HepG2 (cell line): ENCODE data around the gene GRIN2D. TPM values are rescaled to one million over a fixed set of nuclear protein-coding genes. Genes with fewer than 3 reads are reported as not detected.

Experiments
- ATAC-seq: fragments of 200-7000 bp; cut with Tn5 transposase; 3 replicates; pipeline ENCODE4 v1.9.1; 2020; ENCODE audit warnings: mild to moderate bottlenecking, moderate library complexity
- BruUV-seq: library from RNA; stranded (reverse); fragments of 400-500 nt; replicated peaks from 2 replicates; lab custom pipeline; 2021; lab: Mats Ljungman, UMichigan
- CTCF ChIA-PET: fragments of 300-600 bp; formaldehyde crosslinking; extraction: SDS; loops from one replicate; lab custom pipeline; 2021; ENCODE audit warnings: low total read pairs, inconsistent platforms, low intra/inter-chr PET ratio; lab: Yijun Ruan, JAX
- POLR2A ChIA-PET: fragments of 350-600 bp; sonication (Branson Sonifier 250); formaldehyde crosslinking; loops from one replicate; lab custom pipeline; 2020; ENCODE audit warnings: antibody characterized with exemption, inconsistent platforms; lab: Yijun Ruan, JAX
- DNase-seq: peaks from one replicate; pipeline ENCODE4 v3.0.0-alpha.2; 2015; ENCODE audit warnings: low spot score
- FAIRE-seq: peaks from 3 replicates; lab custom pipeline; 2011; peaks lifted over from hg19 to GRCh38; lab: Jason Lieb, UNC
- H2AFZ ChIP-seq: one replicate; pipeline ENCODE4 v1.6.1; 2011; ENCODE audit warnings: low read length, inconsistent platforms
- H3K27ac ChIP-seq: fragments of 300-600 bp; 3 replicates; pipeline ENCODE4 v1.8.0; 2011; ENCODE audit warnings: mixed run types, mild to moderate bottlenecking, mixed read lengths, low read length, inconsistent platforms; ENCODE audit not compliant: insufficient read depth; ENCODE audit errors: extremely low read length
- H3K27me3 ChIP-seq, 2 experiments: fragments of 200-600 bp in 1 of 2; 2 replicates in 1 of 2; 3 replicates in 1 of 2; pipeline versions ENCODE4 v1.6.0 to v1.8.0; 2011; ENCODE audit warnings: low read length in 2 of 2, mild to moderate bottlenecking in 2 of 2, moderate library complexity in 2 of 2, inconsistent platforms in 1 of 2; ENCODE audit not compliant: insufficient read depth in 2 of 2, control insufficient read depth in 1 of 2
- H3K36me3 ChIP-seq, 2 experiments: fragments of 200-600 bp in 1 of 2; replicated peaks in 1 of 2; 2 replicates in 1 of 2; 3 replicates in 1 of 2; pipeline versions ENCODE4 v1.5.1 to v1.8.0; 2011; ENCODE audit warnings: low read length in 2 of 2, inconsistent platforms in 1 of 2; ENCODE audit not compliant: insufficient read depth in 2 of 2, control insufficient read depth in 1 of 2
- H3K4me1 ChIP-seq: 2 replicates; pipeline ENCODE4 v1.5.1; 2012; ENCODE audit warnings: low read length, inconsistent platforms; ENCODE audit not compliant: insufficient read depth
- H3K4me2 ChIP-seq: 2 replicates; pipeline ENCODE4 v1.6.0; 2011; ENCODE audit warnings: low read depth, low read length, inconsistent platforms
- H3K4me3 ChIP-seq, 3 experiments: fragments of 200-600 bp in 1 of 3; sonication (generic), shearing (Covaris generic) in 1 of 3; replicated peaks in 1 of 3; 2 replicates each; pipeline ENCODE4 v1.5.1; 2011 to 2016; ENCODE audit warnings: low read length in 3 of 3, inconsistent platforms in 2 of 3, low read depth in 2 of 3, mild to moderate bottlenecking in 2 of 3, control low read depth in 1 of 3, mixed read lengths in 1 of 3; ENCODE audit not compliant: insufficient read depth in 1 of 3
- H3K79me2 ChIP-seq: one replicate; pipeline ENCODE4 v1.6.1; 2011; ENCODE audit warnings: low read length, inconsistent platforms; ENCODE audit not compliant: insufficient read depth
- H3K9ac ChIP-seq: 2 replicates; pipeline ENCODE4 v1.6.0; 2011; ENCODE audit warnings: mild to moderate bottlenecking, low read depth, low read length, inconsistent platforms; ENCODE audit not compliant: insufficient read depth
- H3K9me3 ChIP-seq: 2 replicates; pipeline ENCODE4 v1.5.1; 2012; ENCODE audit warnings: mild to moderate bottlenecking, low read length
- H4K20me1 ChIP-seq: 2 replicates; pipeline ENCODE4 v1.6.0; 2011; ENCODE audit warnings: inconsistent platforms, mild to moderate bottlenecking, low read length, moderate library complexity; ENCODE audit not compliant: insufficient read depth
- FLYWCH1 ChIP-seq: sonication (generic); formaldehyde crosslinking; IDR thresholded peaks from 2 replicates; pipeline ENCODE4 v1.8.1; 2023; ENCODE audit warnings: mild to moderate bottlenecking, missing genetic modification reagents
- FOXK2 ChIP-seq: fragments of 450-650 bp; IDR thresholded peaks from 2 replicates; pipeline ENCODE4 v1.6.1; 2016
- HDAC2 ChIP-seq: sonication (generic); formaldehyde crosslinking; IDR thresholded peaks from 2 replicates; pipeline ENCODE4 v1.4.0; 2020; ENCODE audit warnings: missing genetic modification reagents
- IKZF4 ChIP-seq: sonication (generic); formaldehyde crosslinking; IDR thresholded peaks from 2 replicates; pipeline ENCODE4 v1.5.1; 2020; ENCODE audit warnings: borderline replicate concordance, mild to moderate bottlenecking, low read depth, missing genetic modification reagents; ENCODE audit errors: not compliant biosample characterization
- ISX ChIP-seq: sonication (generic); formaldehyde crosslinking; conservative IDR thresholded peaks from 2 replicates; pipeline ENCODE4 v1.5.0; 2020; ENCODE audit warnings: missing genetic modification reagents
- JDP2 ChIP-seq: sonication (generic); formaldehyde crosslinking; IDR thresholded peaks from 2 replicates; pipeline ENCODE4 v1.8.1; 2022; ENCODE audit warnings: missing genetic modification reagents, borderline replicate concordance
- PHB2 ChIP-seq: fragments of 450-650 bp; IDR thresholded peaks from 2 replicates; pipeline ENCODE4 v1.6.1; 2018; ENCODE audit not compliant: partially characterized antibody
- ZEB1 ChIP-seq: IDR thresholded peaks from 2 replicates; pipeline ENCODE4 v1.6.1; 2012; ENCODE audit warnings: mild to moderate bottlenecking, low read depth, inconsistent platforms; ENCODE audit not compliant: insufficient replicate concordance
- ZNF234 ChIP-seq: sonication (generic); formaldehyde crosslinking; conservative IDR thresholded peaks from 2 replicates; pipeline ENCODE4 v1.5.1; 2020; ENCODE audit warnings: mild to moderate bottlenecking, missing genetic modification reagents
- ZNF235 ChIP-seq: sonication (generic); formaldehyde crosslinking; IDR thresholded peaks from 2 replicates; pipeline ENCODE4 v1.8.1; 2023; ENCODE audit warnings: mild to moderate bottlenecking, missing genetic modification reagents, borderline replicate concordance
- ZNF251 ChIP-seq: sonication (generic); formaldehyde crosslinking; IDR thresholded peaks from 2 replicates; pipeline ENCODE4 v1.9.0; 2021; ENCODE audit warnings: mild to moderate bottlenecking, missing genetic modification reagents
- ZNF33B ChIP-seq: sonication (generic); formaldehyde crosslinking; IDR thresholded peaks from 2 replicates; pipeline ENCODE4 v1.5.1; 2020; ENCODE audit warnings: mild to moderate bottlenecking, missing genetic modification reagents
- ZNF569 ChIP-seq: sonication (generic); formaldehyde crosslinking; IDR thresholded peaks from 2 replicates; pipeline ENCODE4 v1.5.0; 2020; ENCODE audit warnings: mild to moderate bottlenecking, missing genetic modification reagents, moderate library complexity, borderline replicate concordance
- ZNF746 ChIP-seq: sonication (generic); formaldehyde crosslinking; IDR thresholded peaks from 2 replicates; pipeline ENCODE4 v1.8.0; 2022; ENCODE audit warnings: mild to moderate bottlenecking, missing genetic modification reagents
- ZSCAN30 ChIP-seq: sonication (generic); formaldehyde crosslinking; IDR thresholded peaks from 2 replicates; pipeline ENCODE4 v1.5.0; 2020; ENCODE audit warnings: mild to moderate bottlenecking, missing genetic modification reagents
- WGBS: methylation state at CpG from one replicate; pipeline ENCODE4 v1.1.6; 2017; ENCODE audit warnings: low lambda C conversion rate; 5-methylcytosine and 5-hydroxymethylcytosine counted together
- in situ Hi-C: cut with HindIII; loops from 2 replicates; pipeline ENCODE4 v1.10.0; 2017; ENCODE audit warnings: low pct_unique_long_range_greater_than_20kb; ENCODE audit not compliant: extremely low pct_ligation_motif_present
- intact Hi-C: fragments of 100-400 bp; cut with micrococcal nuclease; formaldehyde crosslinking; loops from one replicate; pipeline ENCODE4 v1.10.0; 2022; ENCODE audit not compliant: unreplicated experiment
- polyA plus RNA-seq, 8 experiments: library from polyadenylated mRNA; depleted of rRNA in 3 of 8; stranded (reverse) in 7 of 8; unstranded in 1 of 8; fragments of >200 nt; fragmentation: Illumina TruSeq in 4 of 8; extraction: Trizol in 4 of 8; gene quantifications; 2 replicates each; pipeline versions ENCODE4 v1.2.1 to v1.2.3, GENCODE V29; 2011 to 2016; ENCODE audit warnings: low read depth in 4 of 8, missing spikeins in 1 of 8, mixed read lengths in 1 of 8; ENCODE audit not compliant: insufficient read depth in 1 of 8
- total RNA-seq, 5 experiments: library from RNA; depleted of rRNA; stranded (reverse); fragments of >200 nt; fragmentation: Illumina TruSeq; extraction: Trizol; gene quantifications; 2 replicates each; pipeline ENCODE4 v1.2.3, GENCODE V29; 2016; ENCODE audit warnings: low read depth in 1 of 5
- TF ChIP-seq, protein P1 (sequence below): fragments of 450-650 bp; IDR thresholded peaks from 2 replicates; pipeline ENCODE4 v1.6.1; 2017
- TF ChIP-seq, protein P2 (sequence below): sonication (generic); formaldehyde crosslinking; conservative IDR thresholded peaks from 2 replicates; pipeline ENCODE4 v1.8.1; 2023; ENCODE audit warnings: missing genetic modification reagents
- TF ChIP-seq, protein P3 (sequence below), 2 experiments: sonication (generic) in 1 of 2; formaldehyde crosslinking in 1 of 2; IDR thresholded peaks; 2 replicates each; pipeline versions ENCODE4 v1.5.1 to v1.6.1; 2011 to 2020; ENCODE audit warnings: borderline replicate concordance in 1 of 2, low read depth in 1 of 2, low read length in 1 of 2, mild to moderate bottlenecking in 1 of 2, missing genetic modification reagents in 1 of 2, moderate library complexity in 1 of 2

Gene GRIN2D
- total and polyA plus RNA-seq, 2 of the 13 experiments (the other 11 are each of a cell fraction or from before 2014, with no cell fraction given): 0.02 to 0.13 TPM

DNA sequence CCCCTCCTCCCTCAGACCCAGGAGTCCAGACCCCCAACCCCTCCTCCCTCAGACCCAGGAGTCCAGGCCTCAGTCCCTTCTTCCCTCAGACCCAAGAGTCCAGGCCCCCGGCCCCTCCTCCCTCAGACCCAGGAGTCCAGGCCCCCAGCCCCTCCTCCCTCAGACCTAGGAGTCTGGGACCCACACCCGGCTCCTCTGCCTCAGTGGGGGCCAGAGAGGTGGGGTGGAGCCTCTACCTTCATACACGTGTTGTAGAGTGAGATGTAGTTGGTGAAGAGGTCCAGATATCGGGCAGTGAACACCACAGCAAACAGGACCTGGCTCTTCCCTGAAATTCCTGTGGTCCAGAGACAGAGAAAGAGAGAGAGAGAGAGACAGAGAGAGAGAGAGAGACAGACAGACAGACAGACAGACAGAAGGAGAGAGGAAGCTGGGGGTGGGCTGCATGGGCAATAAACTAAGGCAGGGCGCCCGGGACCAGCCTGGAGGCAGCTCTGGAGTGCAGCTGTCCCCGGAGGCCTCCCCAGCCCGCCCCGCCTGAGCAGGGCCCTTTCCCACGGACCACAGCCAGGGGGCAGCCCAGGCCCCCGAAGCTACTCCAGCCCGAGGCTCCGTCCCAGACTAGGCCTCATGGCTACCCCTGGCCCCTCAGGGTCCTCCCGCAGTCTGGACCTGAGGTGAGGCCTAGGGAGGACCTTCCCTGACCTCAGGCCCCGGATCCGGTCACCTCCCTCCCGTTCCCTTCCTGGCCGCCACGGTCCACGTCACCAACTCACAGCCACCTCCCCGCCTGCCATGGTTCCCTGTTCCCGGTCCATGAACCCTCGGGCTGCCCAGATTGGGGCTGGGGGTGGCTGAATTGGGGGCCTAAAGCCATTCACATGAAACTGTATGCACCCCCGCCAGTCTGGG lies 3.0 kb upstream of the GRIN2D start:
- Histone ChIP-seq H4K20me1 (peaks cover 4% of the 10 kb centered on the region; the same call in 1 of the 2 replicates), H3K36me3 (peaks cover 8 to 34% of the 10 kb centered on the region in 2 experiments), H3K4me2 (peak overlapping the region; percentile 84), H3K9ac (peak overlapping the region; percentile 99), H3K9me3 (no peaks in the 10 kb centered on the region), H3K27ac (peak overlapping the region; percentile 83), H3K4me1 (peaks cover 63% of the 10 kb centered on the region), H3K27me3 (peaks cover 10 to 28% of the 10 kb centered on the region in 2 experiments; a peak in 4 of 5 replicates), H3K79me2 (peaks cover 16% of the 10 kb centered on the region), H3K4me3 (peak overlapping the region; percentile 93 to 99 (median 99)), H2AFZ (no peak overlapping the region)
- ChIA-PET POLR2A (interaction anchor here (1.0 to 3.0 kb wide), 10 partner anchors 10 to 218 kb away, joined by 3 to 44 read pairs (median 7); partner anchors contain the start of genes EMP3, GRWD1, SYNGR4 and TMEM143), CTCF (interaction anchor here (1.4 kb wide), 1 partner anchor 70 kb away, joined by 9 read pairs; no protein-coding TSS in a partner anchor)
- DNase-seq (peak; percentile 44), ATAC-seq (peak; percentile 67), FAIRE-seq (no peak)
- intact Hi-C loops (loop anchor here (5.0 kb wide), 2 partner anchors 38 to 68 kb away; a partner anchor contains a TSS), in situ Hi-C loops (loop anchor here (5.0 kb wide), 2 partner anchors 38 to 73 kb away; no protein-coding TSS in a partner anchor)
- no TSS peak for BruUV-seq
- WGBS: under 1% methylated on average over 17 of the region's 24 CpGs
- TF ChIP-seq ZNF569: no peak
- TF ChIP-seq ZEB1: no peak
- no peak for TF ChIP-seq ZNF235 (CRISPR knock-in tag)
- TF ChIP-seq FLYWCH1: peak; percentile 17; the same call in 1 of the 2 replicates
- TF ChIP-seq, protein P1, sequence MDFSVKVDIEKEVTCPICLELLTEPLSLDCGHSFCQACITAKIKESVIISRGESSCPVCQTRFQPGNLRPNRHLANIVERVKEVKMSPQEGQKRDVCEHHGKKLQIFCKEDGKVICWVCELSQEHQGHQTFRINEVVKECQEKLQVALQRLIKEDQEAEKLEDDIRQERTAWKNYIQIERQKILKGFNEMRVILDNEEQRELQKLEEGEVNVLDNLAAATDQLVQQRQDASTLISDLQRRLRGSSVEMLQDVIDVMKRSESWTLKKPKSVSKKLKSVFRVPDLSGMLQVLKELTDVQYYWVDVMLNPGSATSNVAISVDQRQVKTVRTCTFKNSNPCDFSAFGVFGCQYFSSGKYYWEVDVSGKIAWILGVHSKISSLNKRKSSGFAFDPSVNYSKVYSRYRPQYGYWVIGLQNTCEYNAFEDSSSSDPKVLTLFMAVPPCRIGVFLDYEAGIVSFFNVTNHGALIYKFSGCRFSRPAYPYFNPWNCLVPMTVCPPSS: no peak
- TF ChIP-seq ZNF234 (CRISPR knock-in tag): no peak
- TF ChIP-seq IKZF4: peak; percentile 68
- TF ChIP-seq, protein P2, sequence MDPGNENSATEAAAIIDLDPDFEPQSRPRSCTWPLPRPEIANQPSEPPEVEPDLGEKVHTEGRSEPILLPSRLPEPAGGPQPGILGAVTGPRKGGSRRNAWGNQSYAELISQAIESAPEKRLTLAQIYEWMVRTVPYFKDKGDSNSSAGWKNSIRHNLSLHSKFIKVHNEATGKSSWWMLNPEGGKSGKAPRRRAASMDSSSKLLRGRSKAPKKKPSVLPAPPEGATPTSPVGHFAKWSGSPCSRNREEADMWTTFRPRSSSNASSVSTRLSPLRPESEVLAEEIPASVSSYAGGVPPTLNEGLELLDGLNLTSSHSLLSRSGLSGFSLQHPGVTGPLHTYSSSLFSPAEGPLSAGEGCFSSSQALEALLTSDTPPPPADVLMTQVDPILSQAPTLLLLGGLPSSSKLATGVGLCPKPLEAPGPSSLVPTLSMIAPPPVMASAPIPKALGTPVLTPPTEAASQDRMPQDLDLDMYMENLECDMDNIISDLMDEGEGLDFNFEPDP (CRISPR knock-in tag): peak; percentile 90
- no peak for TF ChIP-seq JDP2
- no peak for TF ChIP-seq ZNF33B (CRISPR knock-in tag)
- TF ChIP-seq ISX (CRISPR knock-in tag): peak; percentile 85
- TF ChIP-seq ZSCAN30 (CRISPR knock-in tag): no peak
- no peak for TF ChIP-seq FOXK2
- TF ChIP-seq PHB2: no peak
- 0 out of 2 replicates have a peak, but pooled peaks have one; percentile 50 for TF ChIP-seq ZNF251 (CRISPR knock-in tag)
- TF ChIP-seq, protein P3, sequence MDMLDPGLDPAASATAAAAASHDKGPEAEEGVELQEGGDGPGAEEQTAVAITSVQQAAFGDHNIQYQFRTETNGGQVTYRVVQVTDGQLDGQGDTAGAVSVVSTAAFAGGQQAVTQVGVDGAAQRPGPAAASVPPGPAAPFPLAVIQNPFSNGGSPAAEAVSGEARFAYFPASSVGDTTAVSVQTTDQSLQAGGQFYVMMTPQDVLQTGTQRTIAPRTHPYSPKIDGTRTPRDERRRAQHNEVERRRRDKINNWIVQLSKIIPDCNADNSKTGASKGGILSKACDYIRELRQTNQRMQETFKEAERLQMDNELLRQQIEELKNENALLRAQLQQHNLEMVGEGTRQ (IDR thresholded peaks at IDR 0.05; ENCODE audit: low read depth, low read length): no peak
- TF ChIP-seq, protein P3 (CRISPR knock-in tag; IDR thresholded peaks at IDR 0.05; ENCODE audit: borderline replicate concordance): no peak
- no peak; the same call in 1 of the 2 replicates for TF ChIP-seq ZNF746 (CRISPR knock-in tag)
- TF ChIP-seq HDAC2 (CRISPR knock-in tag): no peak
